HG02678 (cell line): ENCODE data around the gene S100P.
"Not testable (repeated sequence)": the region's sequence is repeated elsewhere in the genome, so short reads cannot be mapped to it uniquely, and the experiment has no call there.

Experiments used
- ATAC-seq: cut with Tn5 transposase; IDR thresholded peaks from one replicate; pipeline ENCODE4 v1.9.1; 2021; ENCODE audit warnings: mild to moderate bottlenecking, moderate library complexity; ENCODE audit not compliant: unreplicated experiment

S100P gene

GRCh38 chr4:6672541-6673190 lies 21.0 kb upstream of the S100P start:
- not testable (repeated sequence) for ATAC-seq

GRCh38 chr4:6673191-6673659 lies 20.5 kb upstream of the S100P start:
- ATAC-seq, result not testable (repeated sequence)

- ATAC-seq, result peak; percentile 77
Measured at GRCh38 chr4:6673660-6674499, 19.8 kb upstream of the S100P start.

- ATAC-seq, result peak; percentile 39
Measured at GRCh38 chr4:6674500-6675149, 19.1 kb upstream of the S100P start.

GRCh38 chr4:6676722-6677558 lies 16.7 kb upstream of the S100P start:
- ATAC-seq, result no peak

GRCh38 chr4:6680372-6681034 lies 13.2 kb upstream of the S100P start:
- ATAC-seq, result no peak

- no peak for ATAC-seq
Measured at GRCh38 chr4:6681191-6681590, 12.5 kb upstream of the S100P start.

- no peak for ATAC-seq
Measured at GRCh38 chr4:6682862-6683590, 10.7 kb upstream of the S100P start.

GRCh38 chr4:6684656-6685055 lies 9.0 kb upstream of the S100P start:
- ATAC-seq, result no peak

- ATAC-seq, result no peak
Measured at GRCh38 chr4:6686104-6686787, 7.4 kb upstream of the S100P start.

- no peak for ATAC-seq
Measured at GRCh38 chr4:6687947-6688878, 5.5 kb upstream of the S100P start.

GRCh38 chr4:6688879-6689505 lies 4.7 kb upstream of the S100P start:
- ATAC-seq, result peak; percentile 93

GRCh38 chr4:6689506-6689960 lies 4.1 kb upstream of the S100P start:
- no peak for ATAC-seq

- ATAC-seq, result no peak
Measured at GRCh38 chr4:6692379-6692778, 1.3 kb upstream of the S100P start.

GRCh38 chr4:6692806-6693205 lies 872 bp upstream of the S100P start:
- ATAC-seq, result no peak

- ATAC-seq, result no peak
Measured at GRCh38 chr4:6694177-6694901, 661 bp downstream of the S100P start.
